Endodermal cell (in vitro differentiated cells): ENCODE measurements around the gene S100PBP. TPM values are rescaled to one million over a fixed set of nuclear protein-coding genes. Genes with fewer than 3 reads are reported as not detected.

Experiments
- DNase-seq: peaks from one replicate; pipeline ENCODE4 v3.0.0-alpha.2; 2017
- H3K27ac ChIP-seq: 2 replicates; pipeline ENCODE4 v1.5.1; 2013; ENCODE audit warnings: mild to moderate bottlenecking, low read depth, low read length, moderate library complexity
- H3K27me3 ChIP-seq: 2 replicates; pipeline ENCODE4 v1.6.1; 2013; ENCODE audit warnings: mild to moderate bottlenecking, low read length, moderate library complexity; ENCODE audit not compliant: insufficient read depth, control insufficient read depth, poor library complexity, severe bottlenecking
- H3K36me3 ChIP-seq: 2 replicates; pipeline ENCODE4 v1.7.0; 2013; ENCODE audit warnings: mild to moderate bottlenecking, low read length, moderate library complexity; ENCODE audit not compliant: control insufficient read depth, insufficient read depth
- H3K4me1 ChIP-seq: one replicate; pipeline ENCODE4 v1.7.0; 2013; ENCODE audit warnings: low read length; ENCODE audit not compliant: control insufficient read depth, insufficient read depth
- H3K4me3 ChIP-seq: 2 replicates; pipeline ENCODE4 v1.5.1; 2013; ENCODE audit warnings: mild to moderate bottlenecking, low read length, moderate library complexity
- H3K9ac ChIP-seq: 2 replicates; pipeline ENCODE4 v1.6.1; 2013; ENCODE audit warnings: mild to moderate bottlenecking, low read length, moderate library complexity; ENCODE audit not compliant: poor library complexity, severe bottlenecking; ENCODE audit errors: extremely low read depth
- H3K9me3 ChIP-seq: 2 replicates; pipeline ENCODE4 v1.6.1; 2013; ENCODE audit warnings: mild to moderate bottlenecking, low read length, moderate library complexity; ENCODE audit not compliant: control insufficient read depth
- H3K27ac Mint-ChIP-seq: 2 replicates; pipeline ENCODE4 v1.8.0; 2020; ENCODE audit warnings: mixed read lengths
- H3K27me3 Mint-ChIP-seq: 2 replicates; pipeline ENCODE4 v1.8.0; 2021; ENCODE audit warnings: mild to moderate bottlenecking, mixed read lengths; ENCODE audit not compliant: insufficient read depth
- H3K36me3 Mint-ChIP-seq: 2 replicates; pipeline ENCODE4 v1.8.0; 2020; ENCODE audit warnings: low read depth, mixed read lengths
- H3K4me1 Mint-ChIP-seq: 2 replicates; pipeline ENCODE4 v1.8.0; 2020; ENCODE audit warnings: mixed read lengths
- H3K4me3 Mint-ChIP-seq: 2 replicates; pipeline ENCODE4 v1.8.0; 2020; ENCODE audit warnings: mild to moderate bottlenecking, moderate library complexity, mixed read lengths
- H3K9me3 Mint-ChIP-seq: 2 replicates; pipeline ENCODE4 v1.8.0; 2020; ENCODE audit warnings: mild to moderate bottlenecking, mixed read lengths
- CTCF ChIP-seq: fragments of 200-600 bp; sonication (generic); conservative IDR thresholded peaks from 2 replicates; pipeline ENCODE4 v1.5.0; 2021; ENCODE audit warnings: antibody characterized with exemption, mild to moderate bottlenecking
- WGBS, 2 experiments: methylation state at CpG; one replicate each; pipeline versions ENCODE4 v1.1.5 to v1.1.7; 2013; ENCODE audit warnings: missing lambda C conversion rate in 2 of 2, mixed read lengths in 1 of 2; ENCODE audit not compliant: insufficient coverage in 1 of 2, insufficient read length in 1 of 2; 5-methylcytosine and 5-hydroxymethylcytosine counted together
- total RNA-seq, 2 donors: library from RNA; stranded (reverse); fragmentation: NEBNext Ultra II Directional in 1 of 2; extraction: Animal tissue kit (Norgen Biotek cat#: 25700) in 1 of 2; gene quantifications; 2 replicates in 1 of 2; 3 replicates in 1 of 2; pipeline ENCODE4 v1.2.1, GENCODE V29; 2021

Gene S100PBP
- total RNA-seq, 2 donors from 2014 or later: 91.4 to 112 TPM

GRCh38 chr1:32871364-32872191, 54.1 kb downstream of the S100PBP start:
- no peak overlapping the region for H3K27ac Mint-ChIP-seq
- Histone ChIP-seq H3K36me3 (no peaks in the 10 kb centered on the region), H3K27me3 (peaks cover 30% of the 10 kb centered on the region), H3K4me3 (peak overlapping the region; percentile 60), H3K9ac (no peak overlapping the region), H3K27ac (peak overlapping the region; percentile 68), H3K4me1 (peaks cover 6% of the 10 kb centered on the region), H3K9me3 (no peaks in the 10 kb centered on the region)
- TF ChIP-seq CTCF: no peak
- no peaks in the 10 kb centered on the region for H3K9me3 Mint-ChIP-seq
- H3K27me3 Mint-ChIP-seq: peaks cover 56% of the 10 kb centered on the region
- H3K4me1 Mint-ChIP-seq: peaks cover 25% of the 10 kb centered on the region
- WGBS, 2 experiments: 43 to 44% methylated on average over 3 to 13 of the region's 13 CpGs
- H3K36me3 Mint-ChIP-seq: no peaks in the 10 kb centered on the region
- DNase-seq: no peak
- peak overlapping the region; percentile 59 for H3K4me3 Mint-ChIP-seq

- 58 to 61% methylated on average over 2 to 7 of the region's 7 CpGs for WGBS, 2 experiments
- H3K36me3 ChIP-seq: no peaks in the 10 kb centered on the region
- no peak overlapping the region for H3K27ac Mint-ChIP-seq
Observed at GRCh38 chr1:32872192-32872460, 54.7 kb downstream of the S100PBP start.

GRCh38 chr1:32873484-32873883, 56.0 kb downstream of the S100PBP start:
- H3K4me1 Mint-ChIP-seq: peaks cover 21% of the 10 kb centered on the region
- H3K27me3 Mint-ChIP-seq: peaks cover 59% of the 10 kb centered on the region

More at GRCh38 chr1:32872192-32872460, 54.7 kb downstream of the S100PBP start:
- Histone ChIP-seq H3K27me3 (peaks cover 30% of the 10 kb centered on the region), H3K4me3 (no peak overlapping the region), H3K27ac (peak overlapping the region; percentile 68), H3K9ac (no peak overlapping the region), H3K4me1 (peaks cover 6% of the 10 kb centered on the region), H3K9me3 (no peaks in the 10 kb centered on the region)
- TF ChIP-seq CTCF: no peak
- peaks cover 58% of the 10 kb centered on the region for H3K27me3 Mint-ChIP-seq
- peaks cover 25% of the 10 kb centered on the region for H3K4me1 Mint-ChIP-seq
- H3K4me3 Mint-ChIP-seq: peak overlapping the region; percentile 59
- no peak for DNase-seq
- no peaks in the 10 kb centered on the region for H3K36me3 Mint-ChIP-seq
- H3K9me3 Mint-ChIP-seq: no peaks in the 10 kb centered on the region

More at GRCh38 chr1:32873484-32873883, 56.0 kb downstream of the S100PBP start:
- WGBS, 2 experiments: 87 to 89% methylated on average over 5 of the region's 5 CpGs
- no peak for DNase-seq
- no peak overlapping the region for H3K4me3 ChIP-seq
- no peaks in the 10 kb centered on the region for H3K36me3 ChIP-seq
- no peaks in the 10 kb centered on the region for H3K36me3 Mint-ChIP-seq
- peaks cover 30% of the 10 kb centered on the region for H3K27me3 ChIP-seq
- no peak overlapping the region for H3K27ac Mint-ChIP-seq
- no peak overlapping the region for H3K9ac ChIP-seq
- TF ChIP-seq CTCF: no peak
- no peaks in the 10 kb centered on the region for H3K9me3 ChIP-seq
- no peak overlapping the region for H3K4me3 Mint-ChIP-seq
- no peaks in the 10 kb centered on the region for H3K9me3 Mint-ChIP-seq
- H3K27ac ChIP-seq: no peak overlapping the region
- peaks cover 6% of the 10 kb centered on the region for H3K4me1 ChIP-seq
